ENCODE measurements around the gene CCDC83.

DNA sequence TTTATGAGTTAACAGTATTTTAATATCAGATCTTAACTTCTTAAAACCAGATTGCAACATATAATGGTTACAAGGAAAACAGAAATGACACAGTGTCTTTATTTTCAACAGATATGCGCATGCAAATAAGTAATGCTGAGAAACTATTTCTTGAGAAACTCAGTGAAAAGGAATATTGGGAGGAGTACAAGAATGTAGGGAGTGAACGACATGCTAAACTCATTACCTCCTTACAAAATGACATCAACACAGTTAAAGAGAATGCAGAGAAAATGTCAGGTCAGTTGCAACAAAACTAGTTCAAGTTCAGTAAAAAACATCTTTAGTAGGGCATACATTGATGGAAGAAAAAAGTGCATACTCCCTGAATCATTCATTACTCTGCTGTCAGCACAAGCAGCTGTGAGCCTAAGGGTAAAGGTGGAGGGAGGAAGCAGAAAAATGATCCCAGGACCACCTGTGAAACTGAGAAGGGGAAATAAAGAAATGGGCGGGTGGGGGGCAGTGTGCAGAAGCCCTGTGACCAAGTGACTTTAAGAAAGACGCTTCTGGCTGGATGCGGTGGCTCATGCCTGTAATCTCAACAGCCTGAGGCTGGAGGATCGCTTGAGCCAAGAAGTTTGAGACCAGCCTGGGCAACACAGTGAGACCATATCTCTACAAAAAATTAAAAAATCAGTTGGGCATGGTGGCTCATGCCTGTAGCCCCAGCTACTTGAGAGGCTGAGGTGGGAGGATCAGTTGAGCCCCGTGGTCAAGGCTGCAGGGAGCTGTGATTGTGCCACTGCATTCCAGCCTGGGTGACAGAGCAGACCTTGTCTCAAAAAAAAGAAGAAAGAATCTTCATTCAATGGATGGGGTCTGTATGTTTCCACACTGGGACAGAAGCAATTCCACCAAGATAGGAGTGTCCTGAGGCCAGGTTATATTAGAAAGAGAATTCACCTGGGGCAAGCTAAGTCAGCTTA is 31.2 kb downstream of the CCDC83 start:
- TF ChIP-seq POLR2AphosphoS5 (IDR thresholded peaks at IDR 0.05; ENCODE audit: low read depth) (no peak), EZH2 (IDR thresholded peaks at IDR 0.05; ENCODE audit: low read depth, unreplicated experiment) (no peak)
- TF ChIP-seq, protein P1, sequence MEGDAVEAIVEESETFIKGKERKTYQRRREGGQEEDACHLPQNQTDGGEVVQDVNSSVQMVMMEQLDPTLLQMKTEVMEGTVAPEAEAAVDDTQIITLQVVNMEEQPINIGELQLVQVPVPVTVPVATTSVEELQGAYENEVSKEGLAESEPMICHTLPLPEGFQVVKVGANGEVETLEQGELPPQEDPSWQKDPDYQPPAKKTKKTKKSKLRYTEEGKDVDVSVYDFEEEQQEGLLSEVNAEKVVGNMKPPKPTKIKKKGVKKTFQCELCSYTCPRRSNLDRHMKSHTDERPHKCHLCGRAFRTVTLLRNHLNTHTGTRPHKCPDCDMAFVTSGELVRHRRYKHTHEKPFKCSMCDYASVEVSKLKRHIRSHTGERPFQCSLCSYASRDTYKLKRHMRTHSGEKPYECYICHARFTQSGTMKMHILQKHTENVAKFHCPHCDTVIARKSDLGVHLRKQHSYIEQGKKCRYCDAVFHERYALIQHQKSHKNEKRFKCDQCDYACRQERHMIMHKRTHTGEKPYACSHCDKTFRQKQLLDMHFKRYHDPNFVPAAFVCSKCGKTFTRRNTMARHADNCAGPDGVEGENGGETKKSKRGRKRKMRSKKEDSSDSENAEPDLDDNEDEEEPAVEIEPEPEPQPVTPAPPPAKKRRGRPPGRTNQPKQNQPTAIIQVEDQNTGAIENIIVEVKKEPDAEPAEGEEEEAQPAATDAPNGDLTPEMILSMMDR (conservative IDR thresholded peaks at IDR 0.05; ENCODE audit: low read depth in 2 of 2), result no peak
- TF ChIP-seq, protein P2, sequence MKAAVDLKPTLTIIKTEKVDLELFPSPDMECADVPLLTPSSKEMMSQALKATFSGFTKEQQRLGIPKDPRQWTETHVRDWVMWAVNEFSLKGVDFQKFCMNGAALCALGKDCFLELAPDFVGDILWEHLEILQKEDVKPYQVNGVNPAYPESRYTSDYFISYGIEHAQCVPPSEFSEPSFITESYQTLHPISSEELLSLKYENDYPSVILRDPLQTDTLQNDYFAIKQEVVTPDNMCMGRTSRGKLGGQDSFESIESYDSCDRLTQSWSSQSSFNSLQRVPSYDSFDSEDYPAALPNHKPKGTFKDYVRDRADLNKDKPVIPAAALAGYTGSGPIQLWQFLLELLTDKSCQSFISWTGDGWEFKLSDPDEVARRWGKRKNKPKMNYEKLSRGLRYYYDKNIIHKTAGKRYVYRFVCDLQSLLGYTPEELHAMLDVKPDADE (IDR thresholded peaks at IDR 0.05), result no peak
